Nephron progenitor cell (in vitro differentiated cells): Measurements from ENCODE around the gene NEURL2.

ENCODE experiments used
- DNase-seq: peaks from one replicate; pipeline ENCODE4 v3.0.0; 2021
- H3K27ac Mint-ChIP-seq: 2 replicates; pipeline ENCODE4 v1.8.0; 2021; ENCODE audit warnings: mild to moderate bottlenecking, moderate library complexity, mixed read lengths
- H3K27me3 Mint-ChIP-seq: 2 replicates; pipeline ENCODE4 v1.8.0; 2021; ENCODE audit warnings: mild to moderate bottlenecking, low read depth, mixed read lengths; ENCODE audit not compliant: poor library complexity
- H3K36me3 Mint-ChIP-seq: 2 replicates; pipeline ENCODE4 v1.8.0; 2021; ENCODE audit warnings: low read depth, mixed read lengths
- H3K4me1 Mint-ChIP-seq: 2 replicates; pipeline ENCODE4 v1.8.0; 2021; ENCODE audit warnings: mixed read lengths
- H3K4me3 Mint-ChIP-seq: 2 replicates; pipeline ENCODE4 v1.8.0; 2021; ENCODE audit warnings: mild to moderate bottlenecking, moderate library complexity, mixed read lengths
- H3K9me3 Mint-ChIP-seq: 2 replicates; pipeline ENCODE4 v1.8.0; 2021; ENCODE audit warnings: mild to moderate bottlenecking, moderate library complexity, mixed read lengths
- TF ChIP-seq, protein P1 (sequence below): fragments of 200-600 bp; sonication (generic); IDR thresholded peaks from 2 replicates; pipeline ENCODE4 v1.5.0; 2021; ENCODE audit warnings: antibody characterized with exemption

Gene NEURL2

DNA sequence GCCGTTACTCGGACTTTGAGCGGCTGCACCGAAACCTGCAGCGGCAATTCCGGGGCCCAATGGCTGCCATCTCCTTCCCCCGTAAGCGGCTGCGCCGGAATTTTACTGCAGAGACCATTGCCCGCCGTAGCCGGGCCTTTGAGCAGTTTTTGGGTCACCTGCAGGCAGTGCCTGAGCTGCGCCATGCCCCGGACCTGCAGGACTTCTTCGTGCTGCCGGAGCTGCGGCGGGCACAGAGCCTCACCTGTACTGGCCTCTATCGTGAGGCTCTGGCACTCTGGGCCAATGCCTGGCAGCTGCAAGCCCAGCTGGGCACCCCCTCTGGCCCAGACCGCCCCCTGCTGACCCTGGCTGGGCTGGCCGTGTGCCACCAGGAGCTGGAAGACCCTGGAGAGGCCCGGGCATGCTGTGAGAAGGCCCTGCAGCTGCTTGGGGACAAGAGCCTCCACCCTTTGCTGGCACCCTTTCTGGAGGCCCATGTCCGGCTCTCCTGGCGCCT lies 50.3 kb downstream of the NEURL2 start:
- TF ChIP-seq, protein P1, sequence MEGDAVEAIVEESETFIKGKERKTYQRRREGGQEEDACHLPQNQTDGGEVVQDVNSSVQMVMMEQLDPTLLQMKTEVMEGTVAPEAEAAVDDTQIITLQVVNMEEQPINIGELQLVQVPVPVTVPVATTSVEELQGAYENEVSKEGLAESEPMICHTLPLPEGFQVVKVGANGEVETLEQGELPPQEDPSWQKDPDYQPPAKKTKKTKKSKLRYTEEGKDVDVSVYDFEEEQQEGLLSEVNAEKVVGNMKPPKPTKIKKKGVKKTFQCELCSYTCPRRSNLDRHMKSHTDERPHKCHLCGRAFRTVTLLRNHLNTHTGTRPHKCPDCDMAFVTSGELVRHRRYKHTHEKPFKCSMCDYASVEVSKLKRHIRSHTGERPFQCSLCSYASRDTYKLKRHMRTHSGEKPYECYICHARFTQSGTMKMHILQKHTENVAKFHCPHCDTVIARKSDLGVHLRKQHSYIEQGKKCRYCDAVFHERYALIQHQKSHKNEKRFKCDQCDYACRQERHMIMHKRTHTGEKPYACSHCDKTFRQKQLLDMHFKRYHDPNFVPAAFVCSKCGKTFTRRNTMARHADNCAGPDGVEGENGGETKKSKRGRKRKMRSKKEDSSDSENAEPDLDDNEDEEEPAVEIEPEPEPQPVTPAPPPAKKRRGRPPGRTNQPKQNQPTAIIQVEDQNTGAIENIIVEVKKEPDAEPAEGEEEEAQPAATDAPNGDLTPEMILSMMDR = no peak
- peaks cover 23% of the 10 kb centered on the region for H3K4me1 Mint-ChIP-seq

More for the DNA sequence above, 50.3 kb downstream of the NEURL2 start:
- no peaks in the 10 kb centered on the region for H3K27me3 Mint-ChIP-seq
- H3K36me3 Mint-ChIP-seq = peaks cover 31% of the 10 kb centered on the region
- no peak for DNase-seq
- no peak overlapping the region for H3K27ac Mint-ChIP-seq
- H3K9me3 Mint-ChIP-seq = no peaks in the 10 kb centered on the region
- H3K4me3 Mint-ChIP-seq = no peak overlapping the region
